T-helper 17 cell (primary cell): ENCODE measurements around the gene GDF11. TPM values are rescaled to one million over a fixed set of nuclear protein-coding genes. Genes with fewer than 3 reads are reported as not detected.
A peak's percentile ranks its signal among the peaks of the same experiment; 100 is the strongest.

Source experiments
- ATAC-seq: fragments of 150-1000 bp; cut with Tn5 transposase; 2 replicates; pipeline ENCODE4 v1.10.0; 2021; ENCODE audit warnings: mild to moderate bottlenecking, moderate library complexity
- DNase-seq, 3 donors: peaks; one replicate each; pipeline versions ENCODE4 v3.0.0 to v3.0.0-alpha.2; 2020 to 2021
- H3K9me3 ChIP-seq: one replicate; pipeline ENCODE4 v1.7.0; 2013; ENCODE audit warnings: low read length, mild to moderate bottlenecking; ENCODE audit not compliant: control insufficient read depth, poor library complexity, severe bottlenecking
- H3K27ac Mint-ChIP-seq: one replicate; pipeline ENCODE4 v1.8.0; 2022; ENCODE audit warnings: mild to moderate bottlenecking, moderate library complexity, mixed read lengths
- H3K27me3 Mint-ChIP-seq: one replicate; pipeline ENCODE4 v1.8.0; 2022; ENCODE audit warnings: mixed read lengths
- H3K36me3 Mint-ChIP-seq: one replicate; pipeline ENCODE4 v1.8.0; 2022; ENCODE audit warnings: low read depth, mixed read lengths
- H3K4me1 Mint-ChIP-seq: one replicate; pipeline ENCODE4 v1.8.0; 2022; ENCODE audit warnings: mild to moderate bottlenecking, mixed read lengths
- H3K4me3 Mint-ChIP-seq: one replicate; pipeline ENCODE4 v1.8.0; 2022; ENCODE audit warnings: mild to moderate bottlenecking, moderate library complexity, mixed read lengths
- total RNA-seq, 4 donors: library from RNA in 2 of 4; stranded (reverse) in 2 of 4; gene quantifications; one replicate each; pipeline ENCODE4 v1.2.3 and lab custom pipeline; 2022 to 2026

The GDF11 gene
- total RNA-seq, 2 donors from 2014 or later = 6.7 to 9.5 TPM

DNA sequence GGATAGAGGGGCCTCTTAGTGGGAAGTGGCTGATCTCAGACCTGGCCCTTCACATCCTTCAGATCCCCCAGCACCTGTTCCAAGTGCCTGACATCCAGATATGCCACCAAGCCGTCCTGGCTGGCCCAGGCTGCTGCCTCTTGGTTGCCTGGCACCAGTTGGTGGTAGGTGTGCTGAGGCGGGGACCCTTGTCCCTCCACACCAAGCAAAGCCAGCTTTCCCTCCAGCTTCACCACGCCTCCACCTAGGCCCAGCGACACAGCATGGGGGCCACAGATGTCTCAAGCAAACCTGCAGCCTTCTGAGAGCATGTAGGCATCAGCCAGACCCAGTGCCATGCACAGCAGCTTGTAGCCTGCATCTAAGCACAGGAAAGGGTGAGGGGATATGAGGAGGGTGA is 10.6 kb upstream of the GDF11 start:
- DNase-seq (no peak), ATAC-seq (no peak)
- Mint-ChIP-seq H3K36me3 (no peaks in the 10 kb centered on the region), H3K27me3 (no peaks in the 10 kb centered on the region), H3K27ac (no peak overlapping the region), H3K4me3 (no peak overlapping the region), H3K4me1 (peaks cover 24% of the 10 kb centered on the region)
- H3K9me3 ChIP-seq = no peaks in the 10 kb centered on the region

GRCh38 chr12:55733021-55733555 is 9.8 kb upstream of the GDF11 start:
- no peak for DNase-seq
- H3K4me3 Mint-ChIP-seq = no peak overlapping the region
- H3K27me3 Mint-ChIP-seq = no peaks in the 10 kb centered on the region
- no peaks in the 10 kb centered on the region for H3K36me3 Mint-ChIP-seq
- H3K4me1 Mint-ChIP-seq = peaks cover 27% of the 10 kb centered on the region
- no peak overlapping the region for H3K27ac Mint-ChIP-seq
- ATAC-seq = no peak
- H3K9me3 ChIP-seq = no peaks in the 10 kb centered on the region

DNA sequence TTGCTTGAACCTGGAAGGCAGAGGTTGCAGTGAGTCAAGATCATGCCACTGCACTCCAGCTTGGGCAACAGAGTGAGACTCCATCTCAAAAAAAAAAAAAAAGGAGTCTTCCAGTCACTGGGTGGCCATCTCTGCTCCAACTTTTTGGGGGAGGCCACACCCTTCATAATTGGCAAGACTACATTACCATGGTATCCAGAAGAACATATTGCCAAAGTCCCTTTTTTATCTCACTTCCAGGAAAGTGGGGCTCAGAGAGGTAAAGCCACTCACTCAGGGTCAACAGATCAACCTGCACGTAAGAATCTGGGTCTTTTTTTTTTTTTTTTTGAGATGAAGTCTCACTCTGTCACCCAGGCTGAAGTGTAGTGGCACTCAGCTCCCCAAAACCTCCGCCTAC is 9.1 kb upstream of the GDF11 start:
- H3K27me3 Mint-ChIP-seq = no peaks in the 10 kb centered on the region
- H3K4me1 Mint-ChIP-seq = peaks cover 32% of the 10 kb centered on the region
- H3K4me3 Mint-ChIP-seq = no peak overlapping the region
- H3K36me3 Mint-ChIP-seq = no peaks in the 10 kb centered on the region
- ATAC-seq (no peak), DNase-seq (no peak)
- no peak overlapping the region for H3K27ac Mint-ChIP-seq
- no peaks in the 10 kb centered on the region for H3K9me3 ChIP-seq

- no peak for ATAC-seq
Measured at GRCh38 chr12:55734595-55734994, 8.3 kb upstream of the GDF11 start.

DNA sequence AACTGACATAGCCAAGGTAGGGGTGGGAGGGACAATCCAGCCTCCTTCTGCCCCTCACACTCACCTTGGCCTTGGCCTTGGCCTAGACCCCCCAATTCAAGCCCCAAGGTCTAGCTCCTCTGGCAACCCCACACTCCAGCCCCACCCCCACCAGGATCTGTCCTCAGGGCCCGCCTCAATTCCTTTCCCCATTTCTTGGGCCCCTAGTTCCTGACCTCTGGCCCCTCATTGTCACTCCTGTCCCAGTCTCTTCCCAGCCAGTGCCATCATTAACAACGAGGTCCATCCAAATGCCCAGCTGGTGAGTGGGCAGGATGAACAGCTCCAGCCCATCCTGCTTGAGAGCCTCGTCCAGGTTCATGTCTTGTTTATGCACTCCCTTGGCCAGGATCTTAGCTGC is 6.8 kb upstream of the GDF11 start:
- Mint-ChIP-seq H3K36me3 (no peaks in the 10 kb centered on the region), H3K27ac (no peak overlapping the region), H3K4me1 (peaks cover 18% of the 10 kb centered on the region), H3K4me3 (no peak overlapping the region), H3K27me3 (no peaks in the 10 kb centered on the region)
- ATAC-seq (no peak), DNase-seq (no peak)
- no peaks in the 10 kb centered on the region for H3K9me3 ChIP-seq

More at GRCh38 chr12:55734595-55734994, 8.3 kb upstream of the GDF11 start:
- DNase-seq = no peak
- H3K4me1 Mint-ChIP-seq = peaks cover 30% of the 10 kb centered on the region
- no peaks in the 10 kb centered on the region for H3K36me3 Mint-ChIP-seq
- peak overlapping the region; percentile 27 for H3K27ac Mint-ChIP-seq
- no peaks in the 10 kb centered on the region for H3K9me3 ChIP-seq
- H3K4me3 Mint-ChIP-seq = no peak overlapping the region
- H3K27me3 Mint-ChIP-seq = no peaks in the 10 kb centered on the region

- no peaks in the 10 kb centered on the region for H3K27me3 Mint-ChIP-seq
- H3K9me3 ChIP-seq = no peaks in the 10 kb centered on the region
- ATAC-seq (peak; percentile 53), DNase-seq (peak in 2 of 3 donors; percentile 19 to 53)
- H3K36me3 Mint-ChIP-seq = no peaks in the 10 kb centered on the region
- peak overlapping the region; percentile 94 for H3K4me3 Mint-ChIP-seq
- H3K27ac Mint-ChIP-seq = peak overlapping the region; percentile 90
- H3K4me1 Mint-ChIP-seq = peaks cover 20% of the 10 kb centered on the region
Measured at GRCh38 chr12:55736780-55737580, 5.9 kb upstream of the GDF11 start.

DNA sequence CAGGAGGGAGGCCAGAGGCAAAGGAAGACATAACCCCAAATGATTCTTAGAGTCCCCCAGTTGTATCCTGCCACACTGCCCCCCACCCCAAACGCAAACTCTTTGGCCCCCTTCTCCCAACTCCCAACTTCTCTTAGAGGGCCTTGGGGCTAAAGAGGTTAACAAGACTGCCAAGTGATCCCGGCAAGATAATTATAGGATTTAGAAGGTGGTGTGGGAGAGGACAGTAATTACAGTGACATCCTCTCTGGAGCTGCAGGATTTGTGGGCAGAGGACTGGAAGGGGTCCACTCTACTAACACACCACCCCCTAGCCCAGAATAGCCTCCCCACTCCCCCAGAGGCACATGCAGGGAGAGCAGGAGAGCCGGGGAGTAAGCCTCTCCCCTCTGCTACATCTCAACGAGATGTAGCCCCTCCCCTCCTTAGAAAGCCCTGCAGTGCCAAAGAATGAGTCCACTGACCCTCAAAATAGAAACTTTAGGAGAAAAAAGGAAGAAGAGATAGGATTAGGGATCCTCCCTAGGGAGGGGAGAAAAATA is 5.3 kb upstream of the GDF11 start:
- H3K9me3 ChIP-seq = no peaks in the 10 kb centered on the region
- Mint-ChIP-seq H3K27ac (peak overlapping the region; percentile 90), H3K4me3 (peak overlapping the region; percentile 94), H3K36me3 (peaks cover 2% of the 10 kb centered on the region), H3K4me1 (peaks cover 26% of the 10 kb centered on the region), H3K27me3 (no peaks in the 10 kb centered on the region)
- DNase-seq (no peak), ATAC-seq (no peak)

GRCh38 chr12:55738123-55739024 is 4.5 kb upstream of the GDF11 start:
- ATAC-seq = peak; percentile 75
- Mint-ChIP-seq H3K27ac (peak overlapping the region; percentile 90), H3K27me3 (no peaks in the 10 kb centered on the region)

DNA sequence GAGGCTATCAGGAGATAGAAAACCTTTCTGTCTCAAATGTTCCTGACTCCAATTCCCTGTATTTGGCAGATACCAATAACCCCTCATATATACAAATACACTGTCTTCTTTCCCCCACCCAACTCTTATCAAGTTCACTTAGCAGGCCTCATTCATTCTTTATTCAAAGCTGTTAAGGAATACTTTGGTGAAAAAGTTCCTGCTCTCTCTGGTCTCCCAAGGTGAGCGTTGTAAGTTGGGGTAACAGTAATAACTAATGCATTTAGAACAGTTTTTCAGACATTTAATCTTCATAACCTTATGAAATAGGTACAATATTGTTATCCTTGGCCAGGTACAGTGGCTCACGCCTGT is 3.9 kb upstream of the GDF11 start:
- no peaks in the 10 kb centered on the region for H3K27me3 Mint-ChIP-seq
- DNase-seq = no peak
- peak overlapping the region; percentile 94 for H3K4me3 Mint-ChIP-seq
- peaks cover 33% of the 10 kb centered on the region for H3K4me1 Mint-ChIP-seq
- H3K27ac Mint-ChIP-seq = peak overlapping the region; percentile 90
- H3K9me3 ChIP-seq = no peaks in the 10 kb centered on the region
- H3K36me3 Mint-ChIP-seq = peaks cover 3% of the 10 kb centered on the region
- ATAC-seq = no peak

More at GRCh38 chr12:55738123-55739024, 4.5 kb upstream of the GDF11 start:
- H3K4me1 Mint-ChIP-seq = peaks cover 28% of the 10 kb centered on the region
- H3K36me3 Mint-ChIP-seq = peaks cover 3% of the 10 kb centered on the region
- H3K4me3 Mint-ChIP-seq = peak overlapping the region; percentile 94
- DNase-seq = peak; percentile 51 to 77 (median 58)
- no peaks in the 10 kb centered on the region for H3K9me3 ChIP-seq

- no peak for DNase-seq
- H3K4me1 Mint-ChIP-seq = peaks cover 55% of the 10 kb centered on the region
- no peak for ATAC-seq
Measured at GRCh38 chr12:55741931-55742680, 816 bp upstream of the GDF11 start.

DNA sequence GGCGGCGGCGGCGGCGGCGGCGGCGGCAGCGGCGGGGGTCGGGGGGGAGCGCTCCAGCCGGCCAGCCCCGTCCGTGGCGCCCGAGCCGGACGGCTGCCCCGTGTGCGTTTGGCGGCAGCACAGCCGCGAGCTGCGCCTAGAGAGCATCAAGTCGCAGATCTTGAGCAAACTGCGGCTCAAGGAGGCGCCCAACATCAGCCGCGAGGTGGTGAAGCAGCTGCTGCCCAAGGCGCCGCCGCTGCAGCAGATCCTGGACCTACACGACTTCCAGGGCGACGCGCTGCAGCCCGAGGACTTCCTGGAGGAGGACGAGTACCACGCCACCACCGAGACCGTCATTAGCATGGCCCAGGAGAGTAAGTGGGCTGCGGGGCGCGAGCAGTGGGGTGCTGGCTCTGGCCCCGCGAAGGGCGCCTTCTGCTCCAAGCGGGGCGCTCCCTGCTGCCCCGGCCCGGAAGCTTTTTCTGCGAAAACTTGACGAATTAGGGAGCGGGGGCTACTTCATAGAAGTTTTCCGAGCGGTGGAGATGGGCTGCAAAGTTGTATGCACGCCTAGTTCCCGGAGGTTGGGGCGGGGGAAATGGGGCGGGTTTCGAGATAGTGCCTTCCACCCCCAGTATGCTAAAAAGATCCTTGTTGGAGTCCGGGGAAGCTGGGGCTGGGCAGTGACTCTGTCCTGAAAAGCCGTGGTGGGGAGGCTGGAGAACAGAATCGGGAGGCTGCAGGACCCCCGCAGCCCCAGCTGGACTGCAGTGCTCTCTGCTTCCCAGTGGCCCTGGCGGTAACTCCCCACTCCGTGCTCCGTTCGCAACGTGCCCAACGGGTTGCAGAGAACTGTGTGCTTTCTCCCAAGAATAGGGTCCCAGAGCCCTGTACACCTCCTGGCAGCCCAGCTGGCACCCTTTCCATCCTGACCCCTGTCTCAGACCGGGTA is 751 bp downstream of the GDF11 start:
- H3K4me1 Mint-ChIP-seq = peaks cover 52% of the 10 kb centered on the region
- no peaks in the 10 kb centered on the region for H3K9me3 ChIP-seq
- H3K27ac Mint-ChIP-seq = peak overlapping the region; percentile 90
- H3K4me3 Mint-ChIP-seq = peak overlapping the region; percentile 94
- H3K36me3 Mint-ChIP-seq = peaks cover 3% of the 10 kb centered on the region
- H3K27me3 Mint-ChIP-seq = no peaks in the 10 kb centered on the region
- ATAC-seq = peak; percentile 65
- DNase-seq = peak in 1 of 3 donors; percentile 37

More at GRCh38 chr12:55741931-55742680, 816 bp upstream of the GDF11 start:
- H3K4me3 Mint-ChIP-seq = peak overlapping the region; percentile 97
- peaks cover 3% of the 10 kb centered on the region for H3K36me3 Mint-ChIP-seq
- peak overlapping the region; percentile 88 for H3K27ac Mint-ChIP-seq
- no peaks in the 10 kb centered on the region for H3K9me3 ChIP-seq
- H3K27me3 Mint-ChIP-seq = no peaks in the 10 kb centered on the region
